Esophagus muscularis mucosa (tissue), 4 donors: Measurements from ENCODE around the gene CORO7. TPM values are rescaled to one million over a fixed set of nuclear protein-coding genes. Genes with fewer than 3 reads are reported as not detected.
A peak's percentile ranks its signal among the peaks of the same experiment; 100 is the strongest.

Experiments
- DNase-seq: peaks from one replicate; pipeline ENCODE4 v3.0.0-alpha.2; 2017; ENCODE audit errors: extremely low spot score
- H3K27ac ChIP-seq, 4 donors: fragments of 200-600 bp; sonication (generic); replicated peaks in 1 of 4; 1 replicate in 3 of 4; 2 replicates in 1 of 4; pipeline ENCODE4 v1.5.1; 2016 to 2019; ENCODE audit warnings: mild to moderate bottlenecking in 1 of 4
- H3K27me3 ChIP-seq, 4 donors: fragments of 200-600 bp; sonication (generic); one replicate each; pipeline versions ENCODE4 v1.5.1 to v1.6.0; 2016 to 2019
- H3K36me3 ChIP-seq, 4 donors: fragments of 200-600 bp; sonication (generic); one replicate each; pipeline ENCODE4 v1.5.1; 2016 to 2019
- H3K4me1 ChIP-seq, 4 donors: fragments of 200-600 bp; sonication (generic); one replicate each; pipeline ENCODE4 v1.5.1; 2016 to 2019
- H3K4me3 ChIP-seq, 4 donors: fragments of 200-600 bp; sonication (generic); 1 replicate in 2 of 4; 2 replicates in 2 of 4; pipeline ENCODE4 v1.5.1; 2016 to 2019; ENCODE audit warnings: mild to moderate bottlenecking in 4 of 4, moderate library complexity in 1 of 4
- H3K9me3 ChIP-seq, 4 donors: fragments of 200-600 bp; sonication (generic); 1 replicate in 3 of 4; 2 replicates in 1 of 4; pipeline ENCODE4 v1.5.1; 2016 to 2019
- EP300 ChIP-seq: sonication (generic); formaldehyde crosslinking; IDR thresholded peaks from one replicate; pipeline ENCODE4 v1.6.1; 2017; ENCODE audit warnings: antibody characterized with exemption
- POLR2A ChIP-seq: fragments of 450-650 bp; IDR thresholded peaks from one replicate; pipeline ENCODE4 v1.6.1; 2017; ENCODE audit warnings: antibody characterized with exemption, moderate library complexity, mild to moderate bottlenecking, low read depth
- POLR2AphosphoS5 ChIP-seq, 2 donors: sonication (generic); formaldehyde crosslinking; IDR thresholded peaks; one replicate each; pipeline ENCODE4 v1.6.1; 2017; ENCODE audit warnings: antibody characterized with exemption in 2 of 2
- WGBS: methylation state at CpG from one replicate; pipeline ENCODE4 v1.1.5; 2018; 5-methylcytosine and 5-hydroxymethylcytosine counted together
- intact Hi-C: fragments of 100-400 bp; cut with DNase I; formaldehyde crosslinking; loops from one replicate; pipeline ENCODE4 v1.15.1; 2023
- total RNA-seq, 4 donors: library from RNA; depleted of rRNA; stranded (reverse); fragments of >200 nt; gene quantifications; one replicate each; pipeline versions ENCODE4 v1.1.0 to v1.2.1, GENCODE V29; 2016
- TF ChIP-seq, protein P1 (sequence below), 3 experiments: fragments of 200-600 bp in 2 of 3; fragments of 450-650 bp in 1 of 3; sonication (generic) in 2 of 3; IDR thresholded peaks; one replicate each; pipeline ENCODE4 v1.5.1; 2017 to 2019; ENCODE audit warnings: antibody characterized with exemption in 3 of 3, mild to moderate bottlenecking in 2 of 3, moderate library complexity in 1 of 3

The CORO7 gene
- total RNA-seq, 4 donors from 2014 or later: 11.6 to 24.6 (median 21.3) TPM

DNA sequence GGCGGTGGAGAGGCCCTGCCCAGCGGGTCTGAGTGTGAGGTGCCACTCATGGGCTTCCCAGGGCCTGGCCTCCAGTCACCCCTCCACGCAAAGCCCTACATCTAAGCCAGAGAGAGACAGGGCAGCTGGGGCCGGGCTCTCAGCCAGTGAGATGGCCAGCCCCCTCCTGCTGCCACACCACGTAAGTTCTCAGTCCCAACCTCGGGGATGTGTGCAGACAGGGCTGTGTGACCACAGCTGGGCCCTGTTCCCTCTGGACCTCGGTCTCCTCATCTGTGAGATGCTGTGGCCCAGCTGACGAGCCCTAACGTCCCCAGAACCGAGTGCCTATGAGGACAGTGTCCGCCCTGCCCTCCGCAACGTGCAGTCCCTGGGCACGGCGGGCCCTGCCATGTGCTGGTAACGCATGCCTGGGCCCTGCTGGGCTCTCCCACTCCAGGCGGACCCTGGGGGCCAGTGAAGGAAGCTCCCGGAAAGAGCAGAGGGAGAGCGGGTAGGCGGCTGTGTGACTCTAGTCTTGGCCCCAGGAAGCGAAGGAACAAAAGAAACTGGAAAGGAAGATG, 33.5 kb downstream of the CORO7 start:
- no peak overlapping the region for H3K4me3 ChIP-seq
- H3K27ac ChIP-seq: peak overlapping the region in 2 of 4 donors; percentile 30 to 35
- 86% methylated on average over 21 of the region's 21 CpGs for whole genome bisulfite sequencing
- H3K36me3 ChIP-seq: peaks cover 13 to 80% (median 61%) of the 10 kb centered on the region in 4 donors
- intact Hi-C loops: no loop called here
- TF ChIP-seq EP300: no peak
- no peak for TF ChIP-seq POLR2A
- TF ChIP-seq, protein P1, sequence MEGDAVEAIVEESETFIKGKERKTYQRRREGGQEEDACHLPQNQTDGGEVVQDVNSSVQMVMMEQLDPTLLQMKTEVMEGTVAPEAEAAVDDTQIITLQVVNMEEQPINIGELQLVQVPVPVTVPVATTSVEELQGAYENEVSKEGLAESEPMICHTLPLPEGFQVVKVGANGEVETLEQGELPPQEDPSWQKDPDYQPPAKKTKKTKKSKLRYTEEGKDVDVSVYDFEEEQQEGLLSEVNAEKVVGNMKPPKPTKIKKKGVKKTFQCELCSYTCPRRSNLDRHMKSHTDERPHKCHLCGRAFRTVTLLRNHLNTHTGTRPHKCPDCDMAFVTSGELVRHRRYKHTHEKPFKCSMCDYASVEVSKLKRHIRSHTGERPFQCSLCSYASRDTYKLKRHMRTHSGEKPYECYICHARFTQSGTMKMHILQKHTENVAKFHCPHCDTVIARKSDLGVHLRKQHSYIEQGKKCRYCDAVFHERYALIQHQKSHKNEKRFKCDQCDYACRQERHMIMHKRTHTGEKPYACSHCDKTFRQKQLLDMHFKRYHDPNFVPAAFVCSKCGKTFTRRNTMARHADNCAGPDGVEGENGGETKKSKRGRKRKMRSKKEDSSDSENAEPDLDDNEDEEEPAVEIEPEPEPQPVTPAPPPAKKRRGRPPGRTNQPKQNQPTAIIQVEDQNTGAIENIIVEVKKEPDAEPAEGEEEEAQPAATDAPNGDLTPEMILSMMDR (IDR thresholded peaks at IDR 0.05): no peak
- TF ChIP-seq POLR2AphosphoS5 (IDR thresholded peaks at IDR 0.05): no peak
- no peak for DNase-seq
- H3K9me3 ChIP-seq: no peaks in the 10 kb centered on the region
- H3K4me1 ChIP-seq: peaks cover 9 to 64% (median 38%) of the 10 kb centered on the region in 4 donors
- no peaks in the 10 kb centered on the region for H3K27me3 ChIP-seq

DNA sequence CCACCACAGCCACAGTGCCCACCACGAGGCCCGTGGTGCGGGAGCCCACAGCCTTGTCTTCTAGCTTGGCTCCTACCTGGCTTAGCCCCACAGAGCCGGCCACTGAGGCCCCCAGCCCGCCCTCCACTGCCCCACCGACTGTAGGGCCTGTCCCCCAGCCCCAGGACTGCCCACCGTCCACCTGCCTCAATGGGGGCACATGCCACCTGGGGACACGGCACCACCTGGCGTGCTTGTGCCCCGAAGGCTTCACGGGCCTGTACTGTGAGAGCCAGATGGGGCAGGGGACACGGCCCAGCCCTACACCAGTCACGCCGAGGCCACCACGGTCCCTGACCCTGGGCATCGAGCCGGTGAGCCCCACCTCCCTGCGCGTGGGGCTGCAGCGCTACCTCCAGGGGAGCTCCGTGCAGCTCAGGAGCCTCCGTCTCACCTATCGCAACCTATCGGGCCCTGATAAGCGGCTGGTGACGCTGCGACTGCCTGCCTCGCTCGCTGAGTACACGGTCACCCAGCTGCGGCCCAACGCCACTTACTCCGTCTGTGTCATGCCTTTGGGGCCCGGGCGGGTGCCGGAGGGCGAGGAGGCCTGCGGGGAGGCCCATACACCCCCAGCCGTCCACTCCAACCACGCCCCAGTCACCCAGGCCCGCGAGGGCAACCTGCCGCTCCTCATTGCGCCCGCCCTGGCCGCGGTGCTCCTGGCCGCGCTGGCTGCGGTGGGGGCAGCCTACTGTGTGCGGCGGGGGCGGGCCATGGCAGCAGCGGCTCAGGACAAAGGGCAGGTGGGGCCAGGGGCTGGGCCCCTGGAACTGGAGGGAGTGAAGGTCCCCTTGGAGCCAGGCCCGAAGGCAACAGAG, 34.2 kb downstream of the CORO7 start:
- Histone ChIP-seq H3K27me3 (no peaks in the 10 kb centered on the region), H3K36me3 (peaks cover 13 to 73% (median 54%) of the 10 kb centered on the region in 4 donors), H3K4me3 (no peak overlapping the region), H3K27ac (peak overlapping the region in 2 of 4 donors; percentile 30 to 35), H3K9me3 (no peaks in the 10 kb centered on the region), H3K4me1 (peaks cover 16 to 64% (median 38%) of the 10 kb centered on the region in 4 donors)
- intact Hi-C loops: no loop called here
- DNase-seq: no peak
- 93% methylated on average over 28 of the region's 55 CpGs for WGBS
- no peak for TF ChIP-seq POLR2AphosphoS5 (IDR thresholded peaks at IDR 0.05)
- TF ChIP-seq, protein P1 (IDR thresholded peaks at IDR 0.05): no peak
- no peak for TF ChIP-seq POLR2A
- no peak for TF ChIP-seq EP300

DNA sequence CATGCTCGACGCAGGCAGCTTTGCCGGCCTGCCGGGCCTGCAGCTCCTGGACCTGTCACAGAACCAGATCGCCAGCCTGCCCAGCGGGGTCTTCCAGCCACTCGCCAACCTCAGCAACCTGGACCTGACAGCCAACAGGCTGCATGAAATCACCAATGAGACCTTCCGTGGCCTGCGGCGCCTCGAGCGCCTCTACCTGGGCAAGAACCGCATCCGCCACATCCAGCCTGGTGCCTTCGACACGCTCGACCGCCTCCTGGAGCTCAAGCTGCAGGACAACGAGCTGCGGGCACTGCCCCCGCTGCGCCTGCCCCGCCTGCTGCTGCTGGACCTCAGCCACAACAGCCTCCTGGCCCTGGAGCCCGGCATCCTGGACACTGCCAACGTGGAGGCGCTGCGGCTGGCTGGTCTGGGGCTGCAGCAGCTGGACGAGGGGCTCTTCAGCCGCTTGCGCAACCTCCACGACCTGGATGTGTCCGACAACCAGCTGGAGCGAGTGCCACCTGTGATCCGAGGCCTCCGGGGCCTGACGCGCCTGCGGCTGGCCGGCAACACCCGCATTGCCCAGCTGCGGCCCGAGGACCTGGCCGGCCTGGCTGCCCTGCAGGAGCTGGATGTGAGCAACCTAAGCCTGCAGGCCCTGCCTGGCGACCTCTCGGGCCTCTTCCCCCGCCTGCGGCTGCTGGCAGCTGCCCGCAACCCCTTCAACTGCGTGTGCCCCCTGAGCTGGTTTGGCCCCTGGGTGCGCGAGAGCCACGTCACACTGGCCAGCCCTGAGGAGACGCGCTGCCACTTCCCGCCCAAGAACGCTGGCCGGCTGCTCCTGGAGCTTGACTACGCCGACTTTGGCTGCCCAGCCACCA, 35.1 kb downstream of the CORO7 start:
- peaks cover 13 to 64% (median 49%) of the 10 kb centered on the region in 4 donors for H3K36me3 ChIP-seq
- H3K4me1 ChIP-seq: peaks cover 20 to 64% (median 41%) of the 10 kb centered on the region in 4 donors
- intact Hi-C loops: no loop called here
- no peak overlapping the region for H3K27ac ChIP-seq
- no peak for DNase-seq
- no peaks in the 10 kb centered on the region for H3K27me3 ChIP-seq
- no peaks in the 10 kb centered on the region for H3K9me3 ChIP-seq
- 93% methylated on average over 16 of the region's 59 CpGs for whole genome bisulfite sequencing
- no peak overlapping the region for H3K4me3 ChIP-seq
- no peak for TF ChIP-seq POLR2A
- TF ChIP-seq POLR2AphosphoS5 (IDR thresholded peaks at IDR 0.05): no peak
- TF ChIP-seq EP300: no peak

DNA sequence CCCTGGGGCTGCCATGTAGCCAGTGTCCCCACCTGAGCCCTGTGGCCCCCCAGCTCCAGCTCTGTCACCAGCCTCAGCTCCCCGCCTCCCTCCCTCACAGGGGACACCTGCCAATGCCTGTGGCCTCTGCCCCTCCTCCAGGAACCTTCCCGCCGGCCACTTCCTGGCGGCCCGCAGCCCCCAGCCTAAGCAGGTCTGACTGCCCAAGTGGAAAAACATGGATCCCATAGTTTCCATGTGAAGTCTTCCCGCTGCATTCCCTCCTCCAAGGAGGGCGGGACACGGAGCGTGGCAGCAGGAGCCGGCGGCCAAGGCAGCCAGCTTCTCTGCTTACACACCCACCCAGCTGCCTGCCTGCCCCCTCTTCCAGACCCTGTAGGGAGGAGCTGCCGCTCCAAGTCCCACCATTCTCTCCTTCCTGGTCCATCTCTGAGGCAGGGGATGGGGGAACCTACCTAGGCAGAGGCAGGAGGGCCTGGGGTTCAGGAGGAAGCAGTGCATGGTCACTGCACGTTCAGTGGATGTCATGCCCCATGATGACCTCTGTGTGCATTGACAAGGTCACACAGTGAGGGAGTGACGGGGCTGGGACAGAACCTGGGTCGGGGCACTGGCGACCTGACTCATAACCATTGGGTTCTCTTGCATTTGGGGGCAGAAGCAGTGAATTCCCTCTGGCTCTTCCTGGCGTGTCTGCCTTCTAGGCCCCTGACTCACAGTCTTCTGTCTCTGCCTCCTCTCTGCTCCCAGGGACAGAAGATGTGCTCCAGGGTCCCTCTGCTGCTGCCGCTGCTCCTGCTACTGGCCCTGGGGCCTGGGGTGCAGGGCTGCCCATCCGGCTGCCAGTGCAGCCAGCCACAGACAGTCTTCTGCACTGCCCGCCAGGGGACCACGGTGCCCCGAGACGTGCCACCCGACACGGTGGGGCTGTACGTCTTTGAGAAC, 36.0 kb downstream of the CORO7 start:
- H3K4me1 ChIP-seq: peaks cover 29 to 68% (median 47%) of the 10 kb centered on the region in 4 donors
- H3K9me3 ChIP-seq: no peaks in the 10 kb centered on the region
- H3K4me3 ChIP-seq: no peak overlapping the region
- WGBS: 73% methylated on average over 8 of the region's 26 CpGs
- peak overlapping the region in 2 of 4 donors; percentile 12 to 36 for H3K27ac ChIP-seq
- TF ChIP-seq, protein P1 (IDR thresholded peaks at IDR 0.05): no peak
- TF ChIP-seq EP300 (no peak), POLR2A (no peak), POLR2AphosphoS5 (IDR thresholded peaks at IDR 0.05) (no peak)
- intact Hi-C loops: no loop called here
- no peak for DNase-seq
- H3K36me3 ChIP-seq: peaks cover 13 to 55% (median 48%) of the 10 kb centered on the region in 4 donors
- H3K27me3 ChIP-seq: no peaks in the 10 kb centered on the region
